H1 (cell line): ENCODE data around the gene TTBK1.

Experiments
- CHD1 ChIP-seq: IDR thresholded peaks from 2 replicates; pipeline ENCODE4 v1.6.1; 2012; ENCODE audit warnings: low read depth, low read length, improper control_type of control experiment
- NRF1 ChIP-seq: IDR thresholded peaks from 2 replicates; pipeline ENCODE4 v1.6.1; 2011; ENCODE audit warnings: mild to moderate bottlenecking, low read depth, low read length, improper control_type of control experiment
- RXRA ChIP-seq: IDR thresholded peaks from 2 replicates; pipeline ENCODE4 v1.6.1; 2011; ENCODE audit warnings: low read depth, mild to moderate bottlenecking, low read length, moderate library complexity; ENCODE audit not compliant: insufficient read depth
- SIN3A ChIP-seq, 2 experiments: IDR thresholded peaks in 1 of 2; conservative IDR thresholded peaks in 1 of 2; 2 replicates each; pipeline ENCODE4 v1.6.1; 2011 to 2012; ENCODE audit warnings: low read length in 2 of 2, improper control_type of control experiment in 1 of 2, low read depth in 1 of 2, mild to moderate bottlenecking in 1 of 2
- TEAD4 ChIP-seq: IDR thresholded peaks from 2 replicates; pipeline ENCODE4 v1.6.1; 2012; ENCODE audit warnings: low read depth, low read length, inconsistent platforms, mixed read lengths
- TF ChIP-seq, protein P1 (sequence below), 3 experiments: IDR thresholded peaks; 1 replicate in 2 of 3; 2 replicates in 1 of 3; pipeline versions ENCODE4 v1.5.1 to v1.6.1; 2011; ENCODE audit warnings: low read length in 3 of 3, mild to moderate bottlenecking in 3 of 3, inconsistent platforms in 2 of 3, low read depth in 1 of 3, moderate library complexity in 1 of 3; ENCODE audit not compliant: insufficient read depth in 1 of 3; ENCODE audit errors: control extremely low read depth in 1 of 3

DNA sequence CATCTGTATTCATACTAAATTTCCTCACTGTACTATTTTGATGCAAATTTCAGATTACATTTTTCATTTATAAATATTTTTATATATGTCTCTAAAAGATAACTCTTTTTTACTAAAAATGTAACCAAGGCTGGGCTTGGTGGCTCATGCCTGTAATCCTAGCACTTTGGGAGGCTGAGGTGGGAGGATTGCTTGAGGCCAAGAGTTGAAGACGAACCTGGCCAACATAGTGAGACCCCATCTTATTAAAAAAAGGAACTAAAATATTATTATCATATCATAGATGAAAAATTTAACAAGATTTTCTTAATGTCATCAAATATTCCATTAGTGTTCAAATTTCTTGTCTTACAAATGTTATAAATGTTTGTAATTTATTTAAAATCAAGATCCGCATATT lies 7.4 kb upstream of the TTBK1 start:
- TF ChIP-seq, protein P1, sequence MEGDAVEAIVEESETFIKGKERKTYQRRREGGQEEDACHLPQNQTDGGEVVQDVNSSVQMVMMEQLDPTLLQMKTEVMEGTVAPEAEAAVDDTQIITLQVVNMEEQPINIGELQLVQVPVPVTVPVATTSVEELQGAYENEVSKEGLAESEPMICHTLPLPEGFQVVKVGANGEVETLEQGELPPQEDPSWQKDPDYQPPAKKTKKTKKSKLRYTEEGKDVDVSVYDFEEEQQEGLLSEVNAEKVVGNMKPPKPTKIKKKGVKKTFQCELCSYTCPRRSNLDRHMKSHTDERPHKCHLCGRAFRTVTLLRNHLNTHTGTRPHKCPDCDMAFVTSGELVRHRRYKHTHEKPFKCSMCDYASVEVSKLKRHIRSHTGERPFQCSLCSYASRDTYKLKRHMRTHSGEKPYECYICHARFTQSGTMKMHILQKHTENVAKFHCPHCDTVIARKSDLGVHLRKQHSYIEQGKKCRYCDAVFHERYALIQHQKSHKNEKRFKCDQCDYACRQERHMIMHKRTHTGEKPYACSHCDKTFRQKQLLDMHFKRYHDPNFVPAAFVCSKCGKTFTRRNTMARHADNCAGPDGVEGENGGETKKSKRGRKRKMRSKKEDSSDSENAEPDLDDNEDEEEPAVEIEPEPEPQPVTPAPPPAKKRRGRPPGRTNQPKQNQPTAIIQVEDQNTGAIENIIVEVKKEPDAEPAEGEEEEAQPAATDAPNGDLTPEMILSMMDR (IDR thresholded peaks at IDR 0.05; ENCODE audit: control extremely low read depth in 1 of 3, insufficient read depth in 1 of 3, low read depth in 1 of 3, low read length in 3 of 3) = no peak
- TF ChIP-seq SIN3A (conservative IDR thresholded peaks at IDR 0.05 in 1 of 2, IDR thresholded peaks at IDR 0.05 in 1 of 2; ENCODE audit: low read depth in 1 of 2, low read length in 2 of 2) = no peak
- no peak for TF ChIP-seq RXRA
- TF ChIP-seq TEAD4 = no peak
- TF ChIP-seq NRF1 = no peak
- no peak for TF ChIP-seq CHD1
